Adipose tissue (tissue), 3 donors: ENCODE data around the gene REV3L. TPM values are rescaled to one million over a fixed set of nuclear protein-coding genes. Genes with fewer than 3 reads are reported as not detected.

Experiments used
- H3K27ac ChIP-seq: one replicate; pipeline ENCODE4 v1.5.1; 2013; ENCODE audit warnings: low read depth, low read length
- WGBS, 3 donors: extraction: QIAGEN DNeasy Blood & Tissue Kit; methylation state at CpG; one replicate each; pipeline ENCODE4 v1.1.7; 2013; 5-methylcytosine and 5-hydroxymethylcytosine counted together
- polyA plus RNA-seq, 3 donors: library from polyadenylated mRNA; stranded (reverse); fragments of 200-250 nt; gene quantifications; one replicate each; pipeline ENCODE4 v1.2.3, GENCODE V29; 2013
- donor health status: healthy with polysubstance abuse.
- donor health status: Bipolar disorder and iron deficiency.
- donor health status: healthy.

Gene REV3L
- polyA plus RNA-seq, 3 donors, result 5.1 to 21.7 (median 16.4) TPM

GRCh38 chr6:111441678-111442243, 41.3 kb downstream of the REV3L start:
- WGBS, 3 donors, result 43 to 63% (median 56%) methylated on average over 5 of the region's 5 CpGs
- H3K27ac ChIP-seq, result no peak overlapping the region

GRCh38 chr6:111439171-111439570, 43.8 kb downstream of the REV3L start:
- no peak overlapping the region for H3K27ac ChIP-seq
- 74 to 88% (median 81%) methylated on average over 4 of the region's 4 CpGs for WGBS, 3 donors

DNA sequence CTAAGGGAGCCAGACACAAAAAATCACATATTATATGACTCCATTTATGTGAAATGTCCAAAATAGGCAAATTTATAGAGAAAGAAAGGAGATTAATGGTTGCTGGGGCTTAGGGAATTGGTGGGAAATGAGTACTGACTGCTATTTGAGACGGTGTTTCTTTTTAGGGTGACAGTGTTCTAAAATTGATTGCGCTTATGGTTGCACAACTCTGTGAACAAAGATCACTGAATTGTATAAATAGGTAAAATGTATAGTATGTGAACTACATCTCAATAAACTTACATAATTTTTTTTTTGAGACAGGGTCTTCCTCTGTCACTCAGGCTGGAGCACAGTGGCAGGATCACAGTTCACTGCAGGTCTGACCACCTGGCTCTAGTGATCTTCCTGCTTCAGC, 45.4 kb downstream of the REV3L start:
- no peak overlapping the region for H3K27ac ChIP-seq
- 87 to 93% (median 92%) methylated on average over 2 of the region's 2 CpGs for WGBS, 3 donors

DNA sequence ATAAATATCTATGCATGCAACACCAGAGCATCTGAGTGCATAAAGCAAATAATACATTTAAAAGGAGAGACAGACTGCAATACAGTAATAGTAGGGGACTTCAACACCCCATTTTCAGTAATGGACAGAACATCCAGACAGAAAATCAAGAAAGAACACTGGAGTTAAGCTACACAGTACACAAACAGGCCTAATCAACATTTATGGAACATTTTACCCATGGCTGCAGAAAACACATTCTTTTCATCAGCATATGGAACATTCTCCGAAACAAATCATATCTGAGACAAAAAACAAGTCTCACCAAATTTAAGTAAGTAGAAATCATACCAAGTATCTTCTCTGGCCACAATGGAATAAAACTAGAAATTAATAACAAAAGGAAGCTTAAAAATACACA, 50.5 kb downstream of the REV3L start:
- no peak overlapping the region for H3K27ac ChIP-seq
- WGBS, 3 donors, result 98 to 100% (median 98%) methylated on average over 1 of the region's 1 CpG

DNA sequence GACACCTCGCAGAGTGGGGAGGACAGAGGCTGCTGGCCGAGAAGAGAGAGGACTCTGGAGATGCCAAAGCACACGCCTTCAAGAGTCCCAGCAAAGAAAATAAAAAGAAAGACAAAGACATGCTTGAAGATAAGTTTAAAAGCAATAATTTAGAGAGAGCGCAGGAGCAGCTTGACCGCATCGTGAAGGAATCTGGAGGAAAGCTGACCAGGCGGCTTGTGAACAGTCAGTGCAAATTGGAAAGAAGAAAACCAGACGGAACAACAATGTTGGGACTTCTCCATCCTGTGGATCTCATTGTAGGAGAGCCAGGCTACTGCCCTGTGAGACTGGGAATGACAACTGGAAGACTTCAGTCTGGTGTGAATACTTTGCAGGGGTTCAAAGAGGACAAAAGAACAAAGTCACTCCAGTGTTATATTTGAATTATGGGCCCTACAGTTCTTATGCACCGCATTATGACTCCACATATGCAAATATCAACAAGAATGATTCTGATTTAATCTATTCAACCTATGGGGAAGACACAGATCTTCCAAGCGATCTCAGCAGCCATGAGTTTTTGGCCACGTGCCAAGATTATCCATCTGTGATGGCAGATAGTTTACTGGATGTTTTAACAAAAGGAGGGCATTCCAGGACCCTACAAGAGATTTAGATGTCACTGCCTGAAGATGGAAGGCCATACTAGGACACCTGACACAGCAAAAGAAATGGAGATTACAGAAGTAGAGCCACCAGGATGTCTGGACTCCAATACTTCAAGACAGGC, 52.2 kb downstream of the REV3L start:
- H3K27ac ChIP-seq, result no peak overlapping the region
- WGBS, 3 donors, result 91 to 94% (median 93%) methylated on average over 11 of the region's 11 CpGs

DNA sequence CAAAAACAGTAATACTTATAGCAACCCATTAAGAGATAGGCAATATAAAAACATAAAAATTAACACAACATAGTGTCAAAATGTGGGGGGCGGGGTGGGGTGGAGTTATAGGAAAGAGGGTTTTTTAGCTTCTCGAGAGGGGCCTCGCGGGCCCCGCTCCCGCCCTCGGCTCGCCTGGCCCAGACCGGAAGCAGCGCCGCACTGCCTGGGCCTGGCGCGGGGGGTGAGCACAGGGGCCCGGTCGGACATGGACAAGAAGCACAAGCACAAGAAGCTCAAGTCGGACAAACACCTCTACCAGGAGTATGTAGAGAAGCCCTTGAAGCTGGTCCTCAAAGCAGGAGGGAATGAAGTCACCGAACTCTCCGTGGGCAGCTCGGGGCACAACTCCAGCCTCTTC, 53.4 kb downstream of the REV3L start:
- 98 to 99% (median 98%) methylated on average over 19 of the region's 19 CpGs for WGBS, 3 donors
- H3K27ac ChIP-seq, result no peak overlapping the region

GRCh38 chr6:111428811-111429210, 54.2 kb downstream of the REV3L start:
- no peak overlapping the region for H3K27ac ChIP-seq
- 71 to 88% (median 77%) methylated on average over 1 of the region's 1 CpG for WGBS, 3 donors

GRCh38 chr6:111427341-111428116, 55.5 kb downstream of the REV3L start:
- no peak overlapping the region for H3K27ac ChIP-seq
- WGBS, 3 donors, result 56 to 60% (median 58%) methylated on average over 5 of the region's 5 CpGs

- H3K27ac ChIP-seq, result no peak overlapping the region
These were observed 58.8 kb downstream of the REV3L start for GRCh38 chr6:111423960-111424846.

DNA sequence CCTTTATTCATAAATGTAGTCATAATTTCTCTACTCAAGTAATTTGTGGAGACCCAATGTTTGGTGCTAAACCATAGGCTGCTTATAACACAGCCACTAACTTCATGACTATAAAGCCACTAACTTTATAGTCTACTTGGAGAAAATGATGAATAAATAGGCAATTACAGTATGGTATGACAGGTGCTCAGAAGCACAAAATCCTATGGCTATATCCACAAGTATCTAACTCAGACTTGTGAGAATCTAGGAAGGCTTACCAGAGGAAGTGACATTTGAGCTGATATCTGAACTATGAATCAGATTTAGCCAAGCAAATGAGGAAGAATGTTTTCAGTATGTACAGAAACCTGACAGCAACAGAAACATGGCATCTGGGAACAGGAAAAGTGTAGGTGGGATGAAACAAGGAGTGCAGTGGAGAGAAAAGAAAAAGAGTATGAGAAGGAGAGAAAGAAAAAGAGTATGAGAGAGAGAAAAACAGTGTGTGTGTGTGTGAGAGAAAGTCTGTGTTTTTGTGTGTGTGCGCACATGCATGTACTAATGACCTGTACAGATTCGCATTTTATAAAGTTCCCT, 59.9 kb downstream of the REV3L start:
- WGBS, 3 donors, result 67 to 94% (median 70%) methylated on average over 2 of the region's 2 CpGs
- H3K27ac ChIP-seq, result no peak overlapping the region

More at GRCh38 chr6:111423960-111424846, 58.8 kb downstream of the REV3L start:
- WGBS, 3 donors, result 58 to 75% (median 73%) methylated on average over 5 of the region's 5 CpGs

- WGBS, 3 donors, result 86 to 89% (median 87%) methylated on average over 5 of the region's 5 CpGs
- H3K27ac ChIP-seq, result no peak overlapping the region
These were observed 63.9 kb downstream of the REV3L start for GRCh38 chr6:111418971-111419693.

GRCh38 chr6:111417946-111418345, 65.1 kb downstream of the REV3L start:
- H3K27ac ChIP-seq, result no peak overlapping the region

DNA sequence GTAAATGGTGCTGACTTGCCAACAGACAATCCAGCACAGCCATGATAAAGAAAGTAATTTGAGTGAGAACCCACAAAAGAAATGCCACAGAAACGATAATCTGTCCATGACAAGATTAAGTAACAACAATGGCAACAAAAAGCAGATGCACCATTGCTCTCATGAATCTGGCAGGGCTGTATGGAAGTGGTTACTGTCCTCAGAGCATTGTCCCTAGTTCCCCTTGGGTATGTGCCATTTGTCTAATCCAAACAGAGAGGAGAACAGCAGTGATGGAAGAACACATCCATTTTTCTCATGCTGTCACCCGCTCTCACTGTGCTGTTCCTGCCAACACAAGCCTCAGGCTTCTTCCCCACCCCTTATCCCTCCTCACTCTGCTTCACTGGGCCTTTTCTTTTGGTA, 65.8 kb downstream of the REV3L start:
- 26 to 38% (median 37%) methylated on average over 2 of the region's 2 CpGs for WGBS, 3 donors
- no peak overlapping the region for H3K27ac ChIP-seq

DNA sequence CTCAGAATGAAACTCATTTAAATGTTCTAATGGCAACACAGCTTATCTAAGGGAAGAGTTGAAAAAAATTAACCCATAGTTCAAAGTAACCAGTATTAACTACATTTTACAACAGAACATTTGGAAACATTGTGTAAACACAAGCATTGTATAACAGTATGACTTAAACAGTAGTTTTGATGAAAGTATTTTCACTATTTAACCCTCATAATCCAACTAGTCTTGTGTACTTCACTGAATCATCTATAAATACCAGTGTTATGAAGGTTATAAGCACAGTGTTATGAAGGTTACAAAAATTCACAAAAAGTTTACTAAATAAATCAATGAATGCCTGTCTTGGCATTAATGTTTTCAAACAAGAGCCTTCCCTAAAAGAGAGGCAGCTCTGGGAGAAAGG, 66.5 kb downstream of the REV3L start:
- H3K27ac ChIP-seq, result no peak overlapping the region

GRCh38 chr6:111414373-111414772, 68.6 kb downstream of the REV3L start:
- WGBS, 3 donors, result 96 to 100% (median 100%) methylated on average over 1 of the region's 1 CpG
- no peak overlapping the region for H3K27ac ChIP-seq

GRCh38 chr6:111411978-111412566, 70.9 kb downstream of the REV3L start:
- WGBS, 3 donors, result 65 to 82% (median 69%) methylated on average over 4 of the region's 4 CpGs
- H3K27ac ChIP-seq, result no peak overlapping the region

- no peak overlapping the region for H3K27ac ChIP-seq
- 90 to 94% (median 94%) methylated on average over 4 of the region's 4 CpGs for WGBS, 3 donors
These were observed 72.0 kb downstream of the REV3L start for GRCh38 chr6:111411046-111411445.
